SK-N-SH treated with all-trans-retinoic acid at 6 μM for 48 hours (cell line): Measurements from ENCODE around the gene DTNBP1.

Experiments
- ARNTL ChIP-seq: fragments of 450-650 bp; formaldehyde crosslinking; IDR thresholded peaks from 2 replicates; pipeline ENCODE4 v1.5.0; 2020; ENCODE audit warnings: low read depth, mild to moderate bottlenecking, moderate library complexity, borderline replicate concordance
- BACH2 ChIP-seq: fragments of 250-450 bp; sonication (Bioruptor Pico); IDR thresholded peaks from 2 replicates; pipeline ENCODE4 v1.9.0; 2021; ENCODE audit warnings: mild to moderate bottlenecking, borderline replicate concordance
- ESRRG ChIP-seq: fragments of 250-450 bp; sonication (Bioruptor Pico); IDR thresholded peaks from 2 replicates; pipeline ENCODE4 v1.6.1; 2021; ENCODE audit warnings: mild to moderate bottlenecking
- GLIS3 ChIP-seq: fragments of 250-450 bp; sonication (Bioruptor Pico); IDR thresholded peaks from 2 replicates; pipeline ENCODE4 v1.5.0; 2020; ENCODE audit warnings: mild to moderate bottlenecking, moderate library complexity
- ISL1 ChIP-seq: fragments of 250-450 bp; sonication (Bioruptor Pico); IDR thresholded peaks from 2 replicates; pipeline ENCODE4 v2.1.2; 2022; ENCODE audit warnings: mild to moderate bottlenecking, moderate library complexity
- OSR1 ChIP-seq: fragments of 250-450 bp; sonication (Bioruptor Pico); IDR thresholded peaks from 2 replicates; pipeline ENCODE4 v1.8.0; 2022; ENCODE audit warnings: moderate library complexity, mild to moderate bottlenecking, inconsistent platforms
- RARB ChIP-seq: fragments of 250-450 bp; sonication (Bioruptor Pico); IDR thresholded peaks from 2 replicates; pipeline ENCODE4 v1.8.0; 2021; ENCODE audit warnings: mild to moderate bottlenecking, moderate library complexity
- SNAI2 ChIP-seq: fragments of 250-450 bp; sonication (Bioruptor Pico); IDR thresholded peaks from 2 replicates; pipeline ENCODE4 v1.5.0; 2020; ENCODE audit warnings: mild to moderate bottlenecking, moderate library complexity
- ZFP3 ChIP-seq: fragments of 250-450 bp; sonication (Bioruptor Pico); IDR thresholded peaks from 2 replicates; pipeline ENCODE4 v1.5.0; 2020; ENCODE audit warnings: mild to moderate bottlenecking, moderate library complexity
- ZFP30 ChIP-seq: fragments of 450-650 bp; formaldehyde crosslinking; IDR thresholded peaks from 2 replicates; pipeline ENCODE4 v1.5.0; 2022; ENCODE audit warnings: mild to moderate bottlenecking, moderate library complexity
- ZNF565 ChIP-seq: fragments of 450-650 bp; formaldehyde crosslinking; conservative IDR thresholded peaks from 2 replicates; pipeline ENCODE4 v1.5.0; 2020; ENCODE audit warnings: low read depth, mild to moderate bottlenecking, moderate library complexity
- ZNF8 ChIP-seq: fragments of 450-650 bp; formaldehyde crosslinking; IDR thresholded peaks from 2 replicates; pipeline ENCODE4 v1.5.0; 2020; ENCODE audit warnings: mild to moderate bottlenecking, moderate library complexity
- TF ChIP-seq, protein P1 (sequence below): fragments of 250-450 bp; sonication (Bioruptor Pico); IDR thresholded peaks from 2 replicates; pipeline ENCODE4 v1.5.0; 2020; ENCODE audit warnings: mild to moderate bottlenecking, moderate library complexity
- TF ChIP-seq, protein P2 (sequence below): fragments of 250-450 bp; sonication (Bioruptor Pico); IDR thresholded peaks from 2 replicates; pipeline ENCODE4 v1.8.0; 2020; ENCODE audit warnings: mild to moderate bottlenecking, moderate library complexity, borderline replicate concordance

DNA sequence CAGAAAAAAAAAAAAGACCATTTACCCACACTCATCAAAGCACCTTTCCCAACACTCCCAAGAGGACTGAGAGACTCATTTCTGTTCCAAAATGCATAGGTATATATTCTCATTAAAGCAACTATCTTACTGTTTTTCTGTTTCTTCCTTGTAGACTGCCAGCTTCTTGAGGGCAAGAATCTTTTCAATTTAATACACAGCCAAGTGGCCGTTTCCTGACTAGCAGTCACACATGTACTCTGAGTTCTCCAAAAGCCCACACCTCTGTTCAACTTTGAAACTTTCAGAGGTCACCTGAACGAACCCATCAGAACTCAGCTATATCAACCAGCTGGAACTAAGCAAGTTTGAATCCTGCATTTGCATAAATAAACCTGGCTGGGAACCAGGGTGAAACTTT lies 92.7 kb downstream of the DTNBP1 start:
- no peak for TF ChIP-seq BACH2 (CRISPR knock-in tag)
- TF ChIP-seq OSR1, result no peak
- TF ChIP-seq ZNF565 (CRISPR knock-in tag), result no peak
- no peak for TF ChIP-seq SNAI2 (CRISPR knock-in tag)
- no peak for TF ChIP-seq ISL1 (CRISPR knock-in tag)
- no peak for TF ChIP-seq ESRRG
- no peak for TF ChIP-seq ZFP30
- TF ChIP-seq, protein P1, sequence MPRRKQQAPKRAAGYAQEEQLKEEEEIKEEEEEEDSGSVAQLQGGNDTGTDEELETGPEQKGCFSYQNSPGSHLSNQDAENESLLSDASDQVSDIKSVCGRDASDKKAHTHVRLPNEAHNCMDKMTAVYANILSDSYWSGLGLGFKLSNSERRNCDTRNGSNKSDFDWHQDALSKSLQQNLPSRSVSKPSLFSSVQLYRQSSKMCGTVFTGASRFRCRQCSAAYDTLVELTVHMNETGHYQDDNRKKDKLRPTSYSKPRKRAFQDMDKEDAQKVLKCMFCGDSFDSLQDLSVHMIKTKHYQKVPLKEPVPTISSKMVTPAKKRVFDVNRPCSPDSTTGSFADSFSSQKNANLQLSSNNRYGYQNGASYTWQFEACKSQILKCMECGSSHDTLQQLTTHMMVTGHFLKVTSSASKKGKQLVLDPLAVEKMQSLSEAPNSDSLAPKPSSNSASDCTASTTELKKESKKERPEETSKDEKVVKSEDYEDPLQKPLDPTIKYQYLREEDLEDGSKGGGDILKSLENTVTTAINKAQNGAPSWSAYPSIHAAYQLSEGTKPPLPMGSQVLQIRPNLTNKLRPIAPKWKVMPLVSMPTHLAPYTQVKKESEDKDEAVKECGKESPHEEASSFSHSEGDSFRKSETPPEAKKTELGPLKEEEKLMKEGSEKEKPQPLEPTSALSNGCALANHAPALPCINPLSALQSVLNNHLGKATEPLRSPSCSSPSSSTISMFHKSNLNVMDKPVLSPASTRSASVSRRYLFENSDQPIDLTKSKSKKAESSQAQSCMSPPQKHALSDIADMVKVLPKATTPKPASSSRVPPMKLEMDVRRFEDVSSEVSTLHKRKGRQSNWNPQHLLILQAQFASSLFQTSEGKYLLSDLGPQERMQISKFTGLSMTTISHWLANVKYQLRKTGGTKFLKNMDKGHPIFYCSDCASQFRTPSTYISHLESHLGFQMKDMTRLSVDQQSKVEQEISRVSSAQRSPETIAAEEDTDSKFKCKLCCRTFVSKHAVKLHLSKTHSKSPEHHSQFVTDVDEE (CRISPR knock-in tag), result no peak
- TF ChIP-seq ZFP3 (CRISPR knock-in tag), result no peak
- TF ChIP-seq, protein P2, sequence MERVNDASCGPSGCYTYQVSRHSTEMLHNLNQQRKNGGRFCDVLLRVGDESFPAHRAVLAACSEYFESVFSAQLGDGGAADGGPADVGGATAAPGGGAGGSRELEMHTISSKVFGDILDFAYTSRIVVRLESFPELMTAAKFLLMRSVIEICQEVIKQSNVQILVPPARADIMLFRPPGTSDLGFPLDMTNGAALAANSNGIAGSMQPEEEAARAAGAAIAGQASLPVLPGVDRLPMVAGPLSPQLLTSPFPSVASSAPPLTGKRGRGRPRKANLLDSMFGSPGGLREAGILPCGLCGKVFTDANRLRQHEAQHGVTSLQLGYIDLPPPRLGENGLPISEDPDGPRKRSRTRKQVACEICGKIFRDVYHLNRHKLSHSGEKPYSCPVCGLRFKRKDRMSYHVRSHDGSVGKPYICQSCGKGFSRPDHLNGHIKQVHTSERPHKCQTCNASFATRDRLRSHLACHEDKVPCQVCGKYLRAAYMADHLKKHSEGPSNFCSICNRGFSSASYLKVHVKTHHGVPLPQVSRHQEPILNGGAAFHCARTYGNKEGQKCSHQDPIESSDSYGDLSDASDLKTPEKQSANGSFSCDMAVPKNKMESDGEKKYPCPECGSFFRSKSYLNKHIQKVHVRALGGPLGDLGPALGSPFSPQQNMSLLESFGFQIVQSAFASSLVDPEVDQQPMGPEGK, result no peak
- TF ChIP-seq ARNTL (CRISPR knock-in tag), result no peak
- no peak for TF ChIP-seq RARB (CRISPR knock-in tag)
- TF ChIP-seq ZNF8, result no peak
- TF ChIP-seq GLIS3 (CRISPR knock-in tag), result no peak
